A549 (cell line): ENCODE results near the gene GOSR2. TPM values are rescaled to one million over a fixed set of nuclear protein-coding genes. Genes with fewer than 3 reads are reported as not detected.

Experiments used
- ATAC-seq, 2 experiments: fragments of 200-7000 bp in 1 of 2; fragments of >200 bp in 1 of 2; cut with Nextera tagmentation in 1 of 2; cut with Tn5 transposase in 1 of 2; 3 replicates each; pipeline versions ENCODE4 v1.8.0 to v1.9.1; 2018 to 2020; ENCODE audit warnings: mild to moderate bottlenecking in 1 of 2, moderate library complexity in 1 of 2
- CTCF ChIA-PET: fragments of 300-600 bp; sonication (Branson Sonifier 250); formaldehyde crosslinking; extraction: SDS; loops from one replicate; lab custom pipeline; 2021; ENCODE audit warnings: antibody characterized with exemption, inconsistent platforms; lab: Yijun Ruan, JAX
- POLR2A ChIA-PET: fragments of 350-600 bp; formaldehyde crosslinking; extraction: SDS; loops from one replicate; lab custom pipeline; 2021; ENCODE audit warnings: antibody characterized with exemption, inconsistent platforms; lab: Yijun Ruan, JAX
- DNase-seq, 2 experiments: peaks; one replicate each; pipeline versions ENCODE4 v3.0.0 to v3.0.0-alpha.2; 2011 to 2016; ENCODE audit warnings: low read depth in 1 of 2, low spot score in 1 of 2
- FAIRE-seq: peaks from 2 replicates; lab custom pipeline; 2011; peaks lifted over from hg19 to GRCh38; lab: Jason Lieb, UNC
- H3K27ac ChIP-seq, 2 experiments: fragments of >200 bp; sonication (Bioruptor Twin); formaldehyde crosslinking; 3 replicates each; pipeline ENCODE4 v1.5.1; 2016 to 2017
- H3K4me1 ChIP-seq: fragments of >200 bp; sonication (Bioruptor Twin); formaldehyde crosslinking; 3 replicates; pipeline ENCODE4 v1.6.1; 2016
- H3K4me2 ChIP-seq: fragments of >200 bp; sonication (Bioruptor Twin); formaldehyde crosslinking; 3 replicates; pipeline ENCODE4 v1.6.1; 2016
- H3K4me3 ChIP-seq: fragments of >200 bp; sonication (Bioruptor Twin); formaldehyde crosslinking; 3 replicates; pipeline ENCODE4 v1.5.1; 2016
- H3K9me3 ChIP-seq: fragments of >200 bp; sonication (Bioruptor Twin); formaldehyde crosslinking; 3 replicates; pipeline ENCODE4 v1.6.1; 2016
- CEBPB ChIP-seq, 2 experiments: fragments of >200 bp in 1 of 2; sonication (Bioruptor Twin) in 1 of 2; formaldehyde crosslinking in 1 of 2; IDR thresholded peaks; 2 replicates each; pipeline ENCODE4 v1.6.1; 2012 to 2016
- ESRRA ChIP-seq: fragments of 150-350 bp; IDR thresholded peaks from 2 replicates; pipeline ENCODE4 v1.6.1; 2014; ENCODE audit warnings: mild to moderate bottlenecking, low read length, borderline replicate concordance
- FOSL2 ChIP-seq, 2 experiments: fragments of 450-650 bp in 1 of 2; fragments of >200 bp in 1 of 2; sonication (Bioruptor Twin) in 1 of 2; formaldehyde crosslinking; IDR thresholded peaks; 2 replicates each; pipeline versions ENCODE4 v1.5.0 to v1.6.1; 2016 to 2020; ENCODE audit warnings: mild to moderate bottlenecking in 1 of 2, moderate library complexity in 1 of 2
- FOXS1 ChIP-seq: fragments of 250-450 bp; sonication (Bioruptor Pico); IDR thresholded peaks from 2 replicates; pipeline ENCODE4 v1.5.0; 2020; ENCODE audit warnings: mild to moderate bottlenecking, moderate library complexity
- GATA3 ChIP-seq: IDR thresholded peaks from 2 replicates; pipeline ENCODE4 v1.6.1; 2012; ENCODE audit warnings: borderline replicate concordance
- HDAC2 ChIP-seq: fragments of 200-600 bp; sonication (generic); IDR thresholded peaks from 2 replicates; pipeline ENCODE4 v1.6.1; 2016
- HOXB5 ChIP-seq: fragments of 250-450 bp; sonication (Bioruptor Pico); IDR thresholded peaks from 2 replicates; pipeline ENCODE4 v1.5.0; 2020; ENCODE audit warnings: mild to moderate bottlenecking, moderate library complexity
- NFE2L2 ChIP-seq: fragments of 150-350 bp; conservative IDR thresholded peaks from 2 replicates; pipeline ENCODE4 v1.6.1; 2014; ENCODE audit warnings: low read length
- NPAS2 ChIP-seq: fragments of 250-450 bp; sonication (Bioruptor Pico); IDR thresholded peaks from 2 replicates; pipeline ENCODE4 v1.8.0; 2022; ENCODE audit warnings: mild to moderate bottlenecking, moderate library complexity, borderline replicate concordance
- PHF8 ChIP-seq: fragments of 200-600 bp; sonication (generic); IDR thresholded peaks from 2 replicates; pipeline ENCODE4 v1.6.1; 2016; ENCODE audit warnings: low read depth, mild to moderate bottlenecking, antibody characterized with exemption, moderate library complexity, borderline replicate concordance
- RFX5 ChIP-seq: fragments of 450-650 bp; IDR thresholded peaks from 2 replicates; pipeline ENCODE4 v1.7.1; 2014; ENCODE audit warnings: antibody characterized with exemption, mild to moderate bottlenecking, moderate library complexity
- TFCP2L1 ChIP-seq: fragments of 250-450 bp; sonication (Bioruptor Pico); IDR thresholded peaks from 2 replicates; pipeline ENCODE4 v1.5.0; 2021; ENCODE audit warnings: mild to moderate bottlenecking
- WGBS: methylation state at CpG from one replicate; pipeline ENCODE4 v1.1.6; 2017; ENCODE audit errors: missing lambda C conversion rate; 5-methylcytosine and 5-hydroxymethylcytosine counted together
- polyA plus RNA-seq, 4 experiments: library from polyadenylated mRNA; depleted of rRNA in 3 of 4; stranded (reverse); fragments of >200 nt; fragmentation: RNase III in 1 of 4; extraction: RNeasy Plus Mini Kit Qiagen cat#74134 plus additional on column Dnase treatment in 1 of 4; gene quantifications; 2 replicates in 3 of 4; 3 replicates in 1 of 4; pipeline ENCODE4 v1.2.3, GENCODE V29; 2011 to 2017
- TF ChIP-seq, protein P1 (sequence below): fragments of >200 bp; sonication (Bioruptor Twin); formaldehyde crosslinking; IDR thresholded peaks from 3 replicates; pipeline ENCODE4 v1.5.1; 2016
- TF ChIP-seq, protein P2 (sequence below): fragments of 250-450 bp; sonication (Bioruptor Pico); IDR thresholded peaks from 2 replicates; pipeline ENCODE4 v1.5.0; 2021; ENCODE audit warnings: mild to moderate bottlenecking, moderate library complexity, borderline replicate concordance
- TF ChIP-seq, protein P3 (sequence below): IDR thresholded peaks from 2 replicates; pipeline ENCODE4 v1.6.1; 2012
- TF ChIP-seq, protein P4 (sequence below): fragments of 450-650 bp; IDR thresholded peaks from 2 replicates; pipeline ENCODE4 v1.6.1; 2014; ENCODE audit warnings: antibody characterized with exemption
- TF ChIP-seq, protein P5 (sequence below): IDR thresholded peaks from 2 replicates; pipeline ENCODE4 v1.6.1; 2012; ENCODE audit warnings: low read depth, borderline replicate concordance

Gene GOSR2
- polyA plus RNA-seq, 2 of the 4 experiments (the other 2 are of a cell fraction): 36.9 to 68.3 TPM

DNA sequence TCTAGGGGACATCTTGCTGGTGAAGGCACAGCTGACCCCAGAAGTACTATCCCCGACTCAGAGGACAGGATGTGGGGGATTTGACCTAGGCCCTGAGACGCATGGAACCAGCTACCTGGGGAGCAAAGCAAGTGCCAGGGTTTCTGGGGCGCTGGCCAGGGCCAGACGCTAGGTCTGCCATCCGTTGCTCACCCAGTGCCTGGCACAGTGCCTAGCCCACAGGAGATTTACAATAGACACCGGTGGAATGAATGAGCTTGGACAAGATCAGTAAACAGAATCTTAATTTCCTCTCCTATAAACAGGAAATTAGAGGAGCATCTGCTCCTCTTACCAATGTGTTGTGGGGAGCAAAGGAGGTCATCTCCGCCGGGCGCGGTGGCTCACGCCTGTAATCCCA is 51.1 kb downstream of the GOSR2 start:
- no peaks in the 10 kb centered on the region for H3K9me3 ChIP-seq
- no peak for TF ChIP-seq NFE2L2
- no peak for TF ChIP-seq ESRRA
- no peak for TF ChIP-seq CEBPB (IDR thresholded peaks at IDR 0.05)
- TF ChIP-seq, protein P1, sequence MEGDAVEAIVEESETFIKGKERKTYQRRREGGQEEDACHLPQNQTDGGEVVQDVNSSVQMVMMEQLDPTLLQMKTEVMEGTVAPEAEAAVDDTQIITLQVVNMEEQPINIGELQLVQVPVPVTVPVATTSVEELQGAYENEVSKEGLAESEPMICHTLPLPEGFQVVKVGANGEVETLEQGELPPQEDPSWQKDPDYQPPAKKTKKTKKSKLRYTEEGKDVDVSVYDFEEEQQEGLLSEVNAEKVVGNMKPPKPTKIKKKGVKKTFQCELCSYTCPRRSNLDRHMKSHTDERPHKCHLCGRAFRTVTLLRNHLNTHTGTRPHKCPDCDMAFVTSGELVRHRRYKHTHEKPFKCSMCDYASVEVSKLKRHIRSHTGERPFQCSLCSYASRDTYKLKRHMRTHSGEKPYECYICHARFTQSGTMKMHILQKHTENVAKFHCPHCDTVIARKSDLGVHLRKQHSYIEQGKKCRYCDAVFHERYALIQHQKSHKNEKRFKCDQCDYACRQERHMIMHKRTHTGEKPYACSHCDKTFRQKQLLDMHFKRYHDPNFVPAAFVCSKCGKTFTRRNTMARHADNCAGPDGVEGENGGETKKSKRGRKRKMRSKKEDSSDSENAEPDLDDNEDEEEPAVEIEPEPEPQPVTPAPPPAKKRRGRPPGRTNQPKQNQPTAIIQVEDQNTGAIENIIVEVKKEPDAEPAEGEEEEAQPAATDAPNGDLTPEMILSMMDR: no peak
- TF ChIP-seq, protein P2, sequence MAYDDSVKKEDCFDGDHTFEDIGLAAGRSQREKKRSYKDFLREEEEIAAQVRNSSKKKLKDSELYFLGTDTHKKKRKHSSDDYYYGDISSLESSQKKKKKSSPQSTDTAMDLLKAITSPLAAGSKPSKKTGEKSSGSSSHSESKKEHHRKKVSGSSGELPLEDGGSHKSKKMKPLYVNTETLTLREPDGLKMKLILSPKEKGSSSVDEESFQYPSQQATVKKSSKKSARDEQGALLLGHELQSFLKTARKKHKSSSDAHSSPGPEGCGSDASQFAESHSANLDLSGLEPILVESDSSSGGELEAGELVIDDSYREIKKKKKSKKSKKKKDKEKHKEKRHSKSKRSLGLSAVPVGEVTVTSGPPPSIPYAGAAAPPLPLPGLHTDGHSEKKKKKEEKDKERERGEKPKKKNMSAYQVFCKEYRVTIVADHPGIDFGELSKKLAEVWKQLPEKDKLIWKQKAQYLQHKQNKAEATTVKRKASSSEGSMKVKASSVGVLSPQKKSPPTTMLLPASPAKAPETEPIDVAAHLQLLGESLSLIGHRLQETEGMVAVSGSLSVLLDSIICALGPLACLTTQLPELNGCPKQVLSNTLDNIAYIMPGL: no peak
- TF ChIP-seq, protein P3, sequence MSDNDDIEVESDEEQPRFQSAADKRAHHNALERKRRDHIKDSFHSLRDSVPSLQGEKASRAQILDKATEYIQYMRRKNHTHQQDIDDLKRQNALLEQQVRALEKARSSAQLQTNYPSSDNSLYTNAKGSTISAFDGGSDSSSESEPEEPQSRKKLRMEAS: no peak
- no peak for TF ChIP-seq PHF8
- no peak for TF ChIP-seq GATA3
- TF ChIP-seq, protein P4, sequence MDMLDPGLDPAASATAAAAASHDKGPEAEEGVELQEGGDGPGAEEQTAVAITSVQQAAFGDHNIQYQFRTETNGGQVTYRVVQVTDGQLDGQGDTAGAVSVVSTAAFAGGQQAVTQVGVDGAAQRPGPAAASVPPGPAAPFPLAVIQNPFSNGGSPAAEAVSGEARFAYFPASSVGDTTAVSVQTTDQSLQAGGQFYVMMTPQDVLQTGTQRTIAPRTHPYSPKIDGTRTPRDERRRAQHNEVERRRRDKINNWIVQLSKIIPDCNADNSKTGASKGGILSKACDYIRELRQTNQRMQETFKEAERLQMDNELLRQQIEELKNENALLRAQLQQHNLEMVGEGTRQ: no peak
- no peak for TF ChIP-seq FOXS1 (CRISPR knock-in tag)
- no peak for TF ChIP-seq FOSL2 (IDR thresholded peaks at IDR 0.05)
- TF ChIP-seq FOSL2 (CRISPR knock-in tag; IDR thresholded peaks at IDR 0.05): no peak
- no peak for TF ChIP-seq TFCP2L1 (CRISPR knock-in tag)
- no peak for TF ChIP-seq HDAC2
- POLR2A ChIA-PET: no interaction called here
- no peak overlapping the region for H3K27ac ChIP-seq
- CTCF ChIA-PET: interaction anchor here (0.5 to 32.4 kb wide), 4 partner anchors 17 to 44 kb away, joined by 3 to 460 read pairs (median 4); no protein-coding TSS in a partner anchor
- FAIRE-seq: no peak
- no peak overlapping the region for H3K4me3 ChIP-seq
- 72% methylated on average over 11 of the region's 11 CpGs for WGBS
- ATAC-seq: no peak
- H3K4me2 ChIP-seq: no peak overlapping the region
- H3K4me1 ChIP-seq: 0 out of 3 replicates have a peak, but pooled peaks cover 2% of the 10 kb centered on the region
- DNase-seq: no peak

DNA sequence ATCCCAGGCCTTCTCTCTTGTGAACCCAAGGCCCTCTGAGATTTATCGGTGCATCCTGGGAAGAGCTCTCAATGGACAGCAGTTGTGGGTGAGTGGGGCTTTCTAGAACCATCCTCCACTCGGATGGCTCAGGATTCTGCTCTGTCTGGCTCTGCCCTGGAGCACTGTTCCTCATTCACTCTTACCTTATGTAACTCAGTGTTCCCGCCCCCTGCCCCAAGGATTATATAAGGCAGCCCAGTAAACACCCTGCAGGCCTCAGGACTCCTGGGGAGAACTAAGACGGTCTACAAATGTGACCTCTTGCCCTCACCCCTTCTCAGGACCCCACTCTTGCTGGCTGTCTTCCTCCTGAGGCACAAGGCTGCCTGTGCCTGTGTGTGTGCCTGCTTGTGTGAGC is 52.3 kb downstream of the GOSR2 start:
- ChIA-PET POLR2A (no interaction called here), CTCF (interaction anchor here (0.7 to 32.4 kb wide), 3 partner anchors 24 to 144 kb away, joined by 3 to 460 read pairs (median 4); no protein-coding TSS in a partner anchor)
- Histone ChIP-seq H3K4me3 (no peak overlapping the region), H3K4me1 (0 out of 3 replicates have a peak, but pooled peaks cover 2% of the 10 kb centered on the region), H3K4me2 (no peak overlapping the region), H3K27ac (no peak overlapping the region), H3K9me3 (no peaks in the 10 kb centered on the region)
- 72% methylated on average over 4 of the region's 4 CpGs for WGBS
- TF ChIP-seq RFX5 (no peak), NPAS2 (no peak), HOXB5 (CRISPR knock-in tag) (no peak)
- TF ChIP-seq, protein P5, sequence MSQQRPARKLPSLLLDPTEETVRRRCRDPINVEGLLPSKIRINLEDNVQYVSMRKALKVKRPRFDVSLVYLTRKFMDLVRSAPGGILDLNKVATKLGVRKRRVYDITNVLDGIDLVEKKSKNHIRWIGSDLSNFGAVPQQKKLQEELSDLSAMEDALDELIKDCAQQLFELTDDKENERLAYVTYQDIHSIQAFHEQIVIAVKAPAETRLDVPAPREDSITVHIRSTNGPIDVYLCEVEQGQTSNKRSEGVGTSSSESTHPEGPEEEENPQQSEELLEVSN: no peak
- DNase-seq (no peak), FAIRE-seq (no peak), ATAC-seq (no peak)
